Measurements from ENCODE around the gene NPB.
A peak's percentile ranks its signal among the peaks of the same experiment; 100 is the strongest.

NPB gene

GRCh38 chr17:81918832-81919545 is 17.0 kb downstream of the NPB start:
- FAIRE-seq (peak; percentile 73), DNase-seq (ENCODE audit: insufficient read length) (no peak)
- TF ChIP-seq POLR2A (IDR thresholded peaks at IDR 0.05; ENCODE audit: low read depth, low read length) (no peak), POLR2AphosphoS5 (IDR thresholded peaks at IDR 0.05; ENCODE audit: low read depth, low read length) (no peak), TAF1 (IDR thresholded peaks at IDR 0.05; ENCODE audit: borderline replicate concordance, low read depth, low read length) (no peak)

- TF ChIP-seq POLR2A (IDR thresholded peaks at IDR 0.05; ENCODE audit: low read depth, low read length), result no peak
- no peak for TF ChIP-seq POLR2AphosphoS5 (IDR thresholded peaks at IDR 0.05; ENCODE audit: low read depth, low read length)
- TF ChIP-seq TAF1 (IDR thresholded peaks at IDR 0.05; ENCODE audit: borderline replicate concordance, low read depth, low read length), result no peak
- FAIRE-seq, result no peak
- DNase-seq (ENCODE audit: insufficient read length), result no peak
Observed at GRCh38 chr17:81920612-81921536, 18.8 kb downstream of the NPB start.

DNA sequence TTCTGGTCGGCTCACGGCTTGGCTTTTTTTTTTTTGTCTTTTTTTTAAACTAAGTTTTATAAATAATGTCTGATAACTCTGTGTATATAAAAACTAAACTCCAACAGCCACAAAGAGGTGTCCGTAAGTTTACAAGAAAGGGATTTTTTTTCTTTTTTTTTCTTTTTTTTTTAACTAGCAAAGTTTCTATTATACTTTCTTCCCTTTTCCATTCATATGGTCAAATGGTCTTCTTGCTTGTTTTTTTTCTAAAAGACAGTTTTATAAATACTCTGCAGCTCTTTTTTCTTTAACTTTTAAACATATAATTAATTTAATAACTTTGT is 19.5 kb downstream of the NPB start:
- no peak for DNase-seq (ENCODE audit: insufficient read length)
- TF ChIP-seq POLR2A (IDR thresholded peaks at IDR 0.05; ENCODE audit: low read depth, low read length), result no peak
- no peak for TF ChIP-seq TAF1 (IDR thresholded peaks at IDR 0.05; ENCODE audit: borderline replicate concordance, low read depth, low read length)
- no peak for TF ChIP-seq POLR2AphosphoS5 (IDR thresholded peaks at IDR 0.05; ENCODE audit: low read depth, low read length)
- FAIRE-seq, result no peak

- DNase-seq (ENCODE audit: insufficient read length) (no peak), FAIRE-seq (no peak)
- TF ChIP-seq POLR2AphosphoS5 (IDR thresholded peaks at IDR 0.05; ENCODE audit: low read depth, low read length) (no peak), TAF1 (IDR thresholded peaks at IDR 0.05; ENCODE audit: borderline replicate concordance, low read depth, low read length) (no peak), POLR2A (IDR thresholded peaks at IDR 0.05; ENCODE audit: low read depth, low read length) (no peak)
Observed at GRCh38 chr17:81921996-81922565, 20.0 kb downstream of the NPB start.

- FAIRE-seq, result no peak
- no peak for TF ChIP-seq POLR2AphosphoS5 (IDR thresholded peaks at IDR 0.05; ENCODE audit: low read depth, low read length)
- no peak for TF ChIP-seq POLR2A (IDR thresholded peaks at IDR 0.05; ENCODE audit: low read depth, low read length)
- no peak for TF ChIP-seq TAF1 (IDR thresholded peaks at IDR 0.05; ENCODE audit: borderline replicate concordance, low read depth, low read length)
Observed at GRCh38 chr17:81922566-81923301, 20.7 kb downstream of the NPB start.

DNA sequence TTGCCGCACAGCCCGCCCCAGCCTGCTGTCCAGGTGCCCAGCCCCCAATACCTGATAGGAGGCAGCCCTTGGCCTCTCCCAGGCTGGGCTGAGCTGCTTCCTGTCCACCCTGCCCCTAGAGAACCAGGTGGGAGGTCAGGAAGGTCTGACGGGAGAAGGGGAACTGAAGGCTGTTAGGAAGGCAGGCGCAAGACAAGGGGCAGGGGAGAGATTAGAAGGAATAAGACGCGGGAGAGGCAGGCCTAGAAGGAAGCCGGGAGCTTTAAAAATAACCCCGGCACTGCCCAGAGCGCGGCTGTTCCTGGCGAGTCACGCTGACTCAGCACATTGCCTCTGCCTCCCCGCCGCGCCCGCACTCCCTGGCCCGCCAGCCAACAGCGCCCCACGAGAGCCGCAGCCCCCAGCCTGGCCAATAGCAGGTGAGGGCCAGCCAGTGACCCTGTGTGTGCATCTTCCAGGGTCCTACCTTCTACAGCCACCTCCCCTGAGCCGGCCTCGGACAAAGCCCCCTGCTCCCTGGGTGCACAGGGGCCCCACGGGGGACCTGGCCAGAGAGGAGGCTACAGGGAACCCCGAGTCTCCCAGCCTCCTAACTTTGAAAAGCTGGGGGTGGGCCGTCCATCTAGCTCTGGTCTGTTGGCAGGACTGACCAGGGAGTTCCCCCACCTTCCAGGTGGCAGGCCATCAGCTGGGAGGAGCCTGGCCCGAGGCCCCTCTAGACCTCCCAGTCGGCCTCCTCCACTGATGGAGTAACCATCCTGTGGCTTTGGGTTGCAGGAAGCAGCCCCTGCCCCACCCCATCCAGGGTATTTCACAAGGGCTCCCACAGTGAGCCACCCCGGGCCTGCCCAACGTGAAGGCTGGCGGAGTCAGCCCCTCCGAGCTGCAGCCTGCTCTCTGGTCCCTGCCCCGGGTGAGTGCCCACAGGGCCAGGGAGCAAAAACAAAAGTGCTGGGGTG is 21.5 kb downstream of the NPB start:
- DNase-seq (ENCODE audit: insufficient read length) (no peak), FAIRE-seq (no peak)
- TF ChIP-seq TAF1 (IDR thresholded peaks at IDR 0.05; ENCODE audit: borderline replicate concordance, low read depth, low read length) (no peak), POLR2A (IDR thresholded peaks at IDR 0.05; ENCODE audit: low read depth, low read length) (no peak), POLR2AphosphoS5 (IDR thresholded peaks at IDR 0.05; ENCODE audit: low read depth, low read length) (no peak)

More at GRCh38 chr17:81922566-81923301, 20.7 kb downstream of the NPB start:
- no peak for DNase-seq (ENCODE audit: insufficient read length)

DNA sequence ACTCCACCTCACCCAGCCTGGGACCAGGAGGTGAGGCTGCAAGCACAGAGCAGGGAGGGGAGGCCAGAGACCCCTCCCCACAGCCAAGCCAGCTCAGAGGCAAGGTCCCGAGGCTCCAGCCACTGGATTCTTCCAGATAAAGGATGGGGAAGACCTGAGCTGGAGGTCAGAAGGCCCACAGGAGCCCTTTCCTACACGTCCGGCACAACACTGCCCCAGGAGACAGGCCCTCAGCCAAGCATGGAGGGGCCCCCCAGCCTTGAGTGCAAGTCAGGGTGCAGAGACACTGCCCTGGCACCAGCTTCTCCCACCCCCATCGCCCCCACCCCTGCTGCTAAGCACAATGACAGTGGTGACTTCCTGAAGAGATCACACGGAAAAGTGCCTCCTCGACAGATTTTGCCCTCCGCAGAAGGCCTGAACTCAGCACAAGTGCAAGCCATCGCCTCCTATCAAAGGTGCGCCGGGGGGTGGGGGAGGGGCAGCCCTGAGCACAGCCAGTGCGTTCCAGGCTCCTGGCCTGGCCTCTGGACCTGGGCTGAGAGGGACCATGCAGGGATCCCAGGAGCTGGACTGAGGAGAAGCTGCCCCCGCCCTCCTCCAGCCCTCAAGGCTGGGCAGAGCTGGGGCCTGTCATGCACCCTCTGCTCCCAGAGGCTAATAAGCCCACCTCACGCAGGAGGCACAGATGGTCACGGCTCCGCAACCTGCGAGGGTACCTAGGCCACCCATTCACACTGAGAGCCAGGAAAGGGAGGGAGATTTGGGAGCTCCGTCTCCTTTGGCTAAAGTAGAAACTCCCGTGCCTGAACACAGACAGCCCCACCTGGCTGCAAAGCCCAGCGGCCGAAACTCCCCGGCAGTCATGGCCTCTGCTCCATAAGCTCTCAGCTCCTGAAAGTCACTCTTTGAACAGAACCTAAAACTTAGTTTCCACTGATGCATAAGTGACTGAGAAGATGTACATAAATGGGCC is 22.8 kb downstream of the NPB start:
- no peak for TF ChIP-seq TAF1 (IDR thresholded peaks at IDR 0.05; ENCODE audit: borderline replicate concordance, low read depth, low read length)
- TF ChIP-seq POLR2AphosphoS5 (IDR thresholded peaks at IDR 0.05; ENCODE audit: low read depth, low read length), result no peak
- TF ChIP-seq POLR2A (IDR thresholded peaks at IDR 0.05; ENCODE audit: low read depth, low read length), result no peak
- DNase-seq (ENCODE audit: insufficient read length) (no peak), FAIRE-seq (no peak)

DNA sequence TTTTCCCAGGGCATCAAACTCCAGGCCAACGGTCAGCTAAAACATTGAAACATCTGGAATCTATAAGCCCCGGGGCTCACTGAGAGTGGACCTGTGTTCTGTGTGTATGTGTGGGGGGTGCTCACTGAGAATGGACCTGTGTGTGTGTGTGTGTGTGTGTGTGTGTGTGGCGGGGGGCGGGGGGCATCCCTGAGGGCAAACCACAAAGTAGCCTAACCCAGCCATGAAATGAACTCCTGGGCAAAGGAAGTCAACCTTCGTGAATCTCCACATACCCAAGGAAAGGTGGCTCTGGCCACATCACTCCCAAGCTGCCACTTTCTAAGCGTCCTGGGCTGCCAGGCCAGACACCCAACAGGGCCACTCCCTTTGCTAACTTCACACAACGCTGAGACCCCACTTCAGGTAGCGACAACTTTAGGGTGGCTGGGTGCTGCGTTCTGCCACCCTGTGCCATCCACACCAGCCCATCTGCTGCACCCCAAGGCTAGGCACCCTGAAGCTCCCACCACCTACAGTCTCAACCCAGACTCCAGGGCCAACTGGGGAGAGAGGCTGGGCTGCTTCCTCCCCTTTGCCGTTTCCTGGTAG is 23.9 kb downstream of the NPB start:
- FAIRE-seq (no peak), DNase-seq (ENCODE audit: insufficient read length) (no peak)
- TF ChIP-seq POLR2AphosphoS5 (IDR thresholded peaks at IDR 0.05; ENCODE audit: low read depth, low read length) (no peak), POLR2A (IDR thresholded peaks at IDR 0.05; ENCODE audit: low read depth, low read length) (no peak), TAF1 (IDR thresholded peaks at IDR 0.05; ENCODE audit: borderline replicate concordance, low read depth, low read length) (no peak)
